ENCODE data around the gene TMC6.
A peak's percentile ranks its signal among the peaks of the same experiment; 100 is the strongest.
"Not testable (repeated sequence)": the region's sequence is repeated elsewhere in the genome, so short reads cannot be mapped to it uniquely, and the experiment has no call there.

Gene TMC6

GRCh38 chr17:78128551-78129350 lies at the start of gene TMC6:
Gene TMC6, minus strand, starts transcription at chr17:78128755. Its CDS starts 1,923 bp downstream, at chr17:78126832.
- peak; percentile 87 for DNase-seq (ENCODE audit: low spot score)

- no peak for DNase-seq (ENCODE audit: low spot score)
These were observed 48.0 kb upstream of the TMC6 start for GRCh38 chr17:78176548-78177025.

GRCh38 chr17:78175643-78175981 lies 47.1 kb upstream of the TMC6 start:
- no peak for DNase-seq (ENCODE audit: low spot score)

GRCh38 chr17:78174870-78175642 lies 46.5 kb upstream of the TMC6 start:
- no peak for DNase-seq (ENCODE audit: low spot score)

- DNase-seq (ENCODE audit: low spot score) = no peak
These were observed 45.9 kb upstream of the TMC6 start for GRCh38 chr17:78174346-78174869.

GRCh38 chr17:78173097-78173715 lies 44.7 kb upstream of the TMC6 start:
- no peak for DNase-seq (ENCODE audit: low spot score)

GRCh38 chr17:78172249-78173051 lies 43.9 kb upstream of the TMC6 start:
- no peak for DNase-seq (ENCODE audit: low spot score)

GRCh38 chr17:78171591-78172248 lies 43.2 kb upstream of the TMC6 start:
- DNase-seq (ENCODE audit: low spot score) = not testable (repeated sequence)

GRCh38 chr17:78170692-78171590 lies 42.4 kb upstream of the TMC6 start:
- no peak for DNase-seq (ENCODE audit: low spot score)

GRCh38 chr17:78168903-78169793 lies 40.6 kb upstream of the TMC6 start:
- peak; percentile 59 for DNase-seq (ENCODE audit: low spot score)

- peak; percentile 92 for DNase-seq (ENCODE audit: low spot score)
These were observed 39.8 kb upstream of the TMC6 start, which contains the start of gene SYNGR2 for GRCh38 chr17:78168242-78168902. Gene SYNGR2, plus strand, starts transcription at chr17:78168581. Its CDS starts 36 bp downstream, at chr17:78168617.

GRCh38 chr17:78166416-78166815 lies 37.9 kb upstream of the TMC6 start:
- no peak for DNase-seq (ENCODE audit: low spot score)

GRCh38 chr17:78164748-78165607 lies 36.4 kb upstream of the TMC6 start:
- DNase-seq (ENCODE audit: low spot score) = no peak

GRCh38 chr17:78163881-78164747 lies 35.6 kb upstream of the TMC6 start:
- no peak for DNase-seq (ENCODE audit: low spot score)

GRCh38 chr17:78159575-78160158 lies 31.1 kb upstream of the TMC6 start:
- no peak for DNase-seq (ENCODE audit: low spot score)

Data from LoVo (cell line).